DMS53 (cell line): Measurements from ENCODE around the gene C2orf92.

Source experiments
- DNase-seq: peaks from one replicate; lab custom pipeline; 2025; lab: John Stamatoyannopoulos, UW

The C2orf92 gene

GRCh38 chr2:97745474-97746174 is 76.1 kb downstream of the C2orf92 start:
- no peak for DNase-seq

GRCh38 chr2:97747285-97747684 is 77.8 kb downstream of the C2orf92 start:
- DNase-seq: no peak

- no peak for DNase-seq
These were observed 78.2 kb downstream of the C2orf92 start for GRCh38 chr2:97747716-97748115.

GRCh38 chr2:97749581-97749980 is 80.1 kb downstream of the C2orf92 start:
- no peak for DNase-seq

GRCh38 chr2:97750017-97750416 is 80.5 kb downstream of the C2orf92 start:
- DNase-seq: no peak

- peak; percentile 37 for DNase-seq
These were observed 82.2 kb downstream of the C2orf92 start for GRCh38 chr2:97751752-97752151.
